Measurements from ENCODE around the gene VTI1A. TPM values are rescaled to one million over a fixed set of nuclear protein-coding genes. Genes with fewer than 3 reads are reported as not detected.
"Not testable (repeated sequence)": the region's sequence is repeated elsewhere in the genome, so short reads cannot be mapped to it uniquely, and the experiment has no call there.

Gene VTI1A
- 100 to 1,000 TPM in 1 of 6 donors, 10 to 100 TPM in 5; 29.5 to 247 (median 43.0) TPM for total RNA-seq

DNA sequence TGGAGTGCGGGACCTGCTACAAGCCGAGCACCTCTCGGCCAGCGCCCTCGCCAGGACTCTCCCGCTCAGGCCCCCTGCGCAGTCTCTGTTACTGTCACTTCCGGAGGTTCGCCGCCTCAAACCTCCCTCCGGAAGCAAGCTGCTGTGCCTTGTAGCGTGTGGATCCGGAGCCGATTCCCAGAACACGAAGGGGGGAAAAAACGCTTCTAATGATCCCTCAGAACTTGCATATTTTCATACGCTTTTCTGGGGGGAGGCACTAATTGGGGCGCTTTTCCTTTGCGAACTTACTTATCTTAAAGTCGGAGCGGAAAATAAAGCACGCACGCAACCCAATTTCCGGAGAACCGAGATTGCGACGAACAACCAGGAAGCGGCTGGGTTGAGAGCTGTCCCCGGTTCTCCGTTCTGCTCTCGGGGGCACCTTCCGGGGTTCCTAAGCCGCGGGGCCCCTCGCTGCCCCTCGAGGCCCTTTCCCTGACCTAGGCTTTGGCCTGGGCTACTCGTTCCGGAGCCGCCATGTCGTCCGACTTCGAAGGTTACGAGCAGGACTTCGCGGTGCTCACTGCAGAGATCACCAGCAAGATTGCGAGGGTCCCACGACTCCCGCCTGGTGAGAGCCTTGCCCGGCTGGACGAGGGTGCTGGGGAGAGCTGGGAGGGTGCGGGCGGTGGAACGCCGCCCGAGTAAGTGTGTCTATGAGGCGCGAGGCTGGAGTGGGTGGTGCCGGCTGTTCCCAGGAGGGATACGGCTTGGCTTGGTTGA is at the start of gene VTI1A, which contains the start of gene ZDHHC6:
Gene VTI1A (plus strand): TSS at position 361 of the 765 bp plus-strand sequence. CDS start 159 bp downstream, at position 520.
Gene ZDHHC6 (minus strand): TSS at position 60 of the 765 bp plus-strand sequence. CDS start 1,478 bp downstream, outside the sequence.
- H3K36me3 ChIP-seq, result peaks cover 0 to 30% (median 4%) of the 10 kb centered on the region in 4 donors
- DNase-seq, result peak; percentile 85 to 88
- no peaks in the 10 kb centered on the region for H3K27me3 ChIP-seq
- peaks cover 19 to 29% (median 24%) of the 10 kb centered on the region in 4 donors for H3K4me1 ChIP-seq
- no peaks in the 10 kb centered on the region for H3K9me3 ChIP-seq
- TF ChIP-seq POLR2AphosphoS5 (IDR thresholded peaks at IDR 0.05) (peak; percentile 69 to 77), EP300 (IDR thresholded peaks at IDR 0.05) (no peak), POLR2A (IDR thresholded peaks at IDR 0.05) (peak in 2 of 4 donors; percentile 73 to 79)
- TF ChIP-seq, protein P1, sequence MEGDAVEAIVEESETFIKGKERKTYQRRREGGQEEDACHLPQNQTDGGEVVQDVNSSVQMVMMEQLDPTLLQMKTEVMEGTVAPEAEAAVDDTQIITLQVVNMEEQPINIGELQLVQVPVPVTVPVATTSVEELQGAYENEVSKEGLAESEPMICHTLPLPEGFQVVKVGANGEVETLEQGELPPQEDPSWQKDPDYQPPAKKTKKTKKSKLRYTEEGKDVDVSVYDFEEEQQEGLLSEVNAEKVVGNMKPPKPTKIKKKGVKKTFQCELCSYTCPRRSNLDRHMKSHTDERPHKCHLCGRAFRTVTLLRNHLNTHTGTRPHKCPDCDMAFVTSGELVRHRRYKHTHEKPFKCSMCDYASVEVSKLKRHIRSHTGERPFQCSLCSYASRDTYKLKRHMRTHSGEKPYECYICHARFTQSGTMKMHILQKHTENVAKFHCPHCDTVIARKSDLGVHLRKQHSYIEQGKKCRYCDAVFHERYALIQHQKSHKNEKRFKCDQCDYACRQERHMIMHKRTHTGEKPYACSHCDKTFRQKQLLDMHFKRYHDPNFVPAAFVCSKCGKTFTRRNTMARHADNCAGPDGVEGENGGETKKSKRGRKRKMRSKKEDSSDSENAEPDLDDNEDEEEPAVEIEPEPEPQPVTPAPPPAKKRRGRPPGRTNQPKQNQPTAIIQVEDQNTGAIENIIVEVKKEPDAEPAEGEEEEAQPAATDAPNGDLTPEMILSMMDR (IDR thresholded peaks at IDR 0.05), result peak in 2 of 6 experiments; percentile 15 to 30
- H3K4me3 ChIP-seq, result peak within 1 kb of the TSS; percentile 50 to 92 (median 75)
- H3K27ac ChIP-seq, result peak within 1 kb of the TSS; percentile 91 to 96 (median 94)
- peak; percentile 97 to 99 for ATAC-seq (ENCODE audit: low FRiP score in 2 of 2)
- WGBS, 2 donors, result 0 to 1% methylated on average over 19 to 58 of the region's 59 CpGs

DNA sequence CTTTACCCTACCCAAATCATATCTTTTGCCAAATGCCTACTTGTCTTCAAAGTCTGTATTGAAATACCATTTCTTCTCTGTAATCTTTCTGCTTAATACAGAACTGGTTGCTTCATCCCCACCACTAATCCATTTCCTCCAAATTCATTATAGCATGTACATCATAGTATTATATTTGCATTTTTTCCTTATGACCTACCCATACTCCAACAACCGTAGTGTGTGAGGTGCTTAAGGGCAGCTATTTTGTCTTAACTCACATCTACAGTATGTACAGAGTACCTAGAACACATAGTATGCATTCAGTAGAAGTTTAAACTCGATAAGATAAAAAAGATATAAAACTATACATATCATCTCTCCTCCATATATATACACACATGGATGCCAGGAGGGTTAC is 49.4 kb upstream of the VTI1A start:
- Histone ChIP-seq H3K4me3 (no peak overlapping the region), H3K4me1 (peaks cover 4 to 30% (median 12%) of the 10 kb centered on the region in 4 donors), H3K36me3 (peaks cover 0 to 50% (median 7%) of the 10 kb centered on the region in 4 donors), H3K27me3 (no peaks in the 10 kb centered on the region), H3K9me3 (no peaks in the 10 kb centered on the region), H3K27ac (no peak overlapping the region)
- ATAC-seq (ENCODE audit: low FRiP score in 2 of 2), result no peak
- 95% methylated on average over 2 of the region's 2 CpGs for WGBS, 2 donors
- DNase-seq, result no peak
- TF ChIP-seq POLR2AphosphoS5 (IDR thresholded peaks at IDR 0.05) (no peak), POLR2A (IDR thresholded peaks at IDR 0.05) (no peak), EP300 (IDR thresholded peaks at IDR 0.05) (no peak)
- TF ChIP-seq, protein P1 (IDR thresholded peaks at IDR 0.05), result no peak

DNA sequence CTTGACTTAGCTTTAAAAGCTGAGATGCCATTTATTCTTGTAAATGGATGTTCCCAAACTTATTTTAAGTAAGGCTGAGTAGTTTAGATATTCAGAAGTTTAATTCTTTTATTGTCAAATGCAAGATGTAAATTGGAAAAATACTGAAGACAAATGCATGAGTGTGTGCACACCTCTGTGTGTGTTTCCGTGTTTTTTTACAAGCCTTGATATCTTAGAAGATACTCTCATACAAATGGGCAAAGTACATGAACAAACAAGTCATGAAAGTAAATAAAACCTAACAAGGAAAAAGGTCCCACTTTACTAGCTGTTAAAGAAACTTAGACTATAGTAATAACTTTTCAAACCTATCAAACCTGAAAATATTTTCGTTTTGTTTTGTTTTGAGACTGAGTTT is 44.1 kb upstream of the VTI1A start:
- H3K4me1 ChIP-seq, result no peaks in the 10 kb centered on the region
- TF ChIP-seq POLR2A (IDR thresholded peaks at IDR 0.05), result no peak
- no peak for TF ChIP-seq EP300 (IDR thresholded peaks at IDR 0.05)
- no peak for TF ChIP-seq POLR2AphosphoS5 (IDR thresholded peaks at IDR 0.05)
- TF ChIP-seq, protein P1 (IDR thresholded peaks at IDR 0.05), result no peak
- no peaks in the 10 kb centered on the region for H3K27me3 ChIP-seq
- H3K36me3 ChIP-seq, result peaks cover 0 to 67% (median 17%) of the 10 kb centered on the region in 4 donors
- 62 to 76% methylated on average over 2 of the region's 2 CpGs for WGBS, 2 donors
- ATAC-seq (ENCODE audit: low FRiP score in 2 of 2), result no peak
- no peak overlapping the region for H3K4me3 ChIP-seq
- H3K9me3 ChIP-seq, result no peaks in the 10 kb centered on the region
- no peak for DNase-seq
- H3K27ac ChIP-seq, result no peak overlapping the region

DNA sequence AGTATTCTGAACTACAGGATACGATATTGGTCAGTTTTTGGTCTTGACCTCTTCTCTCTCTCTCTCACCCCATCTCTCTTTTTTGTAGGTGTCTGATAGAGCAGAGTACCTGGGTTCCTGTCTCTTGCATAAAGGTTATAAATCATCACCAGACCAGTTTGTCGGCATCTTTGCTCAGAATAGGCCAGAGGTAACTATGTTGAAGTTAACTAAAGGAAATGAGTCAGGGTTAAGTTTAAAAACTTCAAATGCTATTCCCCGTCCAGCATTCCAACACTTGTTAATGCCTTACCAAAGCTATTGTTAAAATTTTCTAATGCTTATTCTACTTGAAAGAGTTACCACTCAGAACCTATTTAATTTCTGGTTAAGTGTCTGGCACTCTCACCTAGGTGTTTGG is 42.4 kb upstream of the VTI1A start:
- DNase-seq (no peak), ATAC-seq (ENCODE audit: low FRiP score in 2 of 2) (no peak)
- 69 to 70% methylated on average over 3 of the region's 3 CpGs for WGBS, 2 donors
- H3K27me3 ChIP-seq, result no peaks in the 10 kb centered on the region
- no peaks in the 10 kb centered on the region for H3K4me1 ChIP-seq
- H3K9me3 ChIP-seq, result no peaks in the 10 kb centered on the region
- TF ChIP-seq POLR2AphosphoS5 (IDR thresholded peaks at IDR 0.05) (no peak), POLR2A (IDR thresholded peaks at IDR 0.05) (no peak), EP300 (IDR thresholded peaks at IDR 0.05) (no peak)
- TF ChIP-seq, protein P1 (IDR thresholded peaks at IDR 0.05), result no peak
- no peak overlapping the region for H3K4me3 ChIP-seq
- H3K27ac ChIP-seq, result no peak overlapping the region
- peaks cover 0 to 68% (median 24%) of the 10 kb centered on the region in 4 donors for H3K36me3 ChIP-seq

DNA sequence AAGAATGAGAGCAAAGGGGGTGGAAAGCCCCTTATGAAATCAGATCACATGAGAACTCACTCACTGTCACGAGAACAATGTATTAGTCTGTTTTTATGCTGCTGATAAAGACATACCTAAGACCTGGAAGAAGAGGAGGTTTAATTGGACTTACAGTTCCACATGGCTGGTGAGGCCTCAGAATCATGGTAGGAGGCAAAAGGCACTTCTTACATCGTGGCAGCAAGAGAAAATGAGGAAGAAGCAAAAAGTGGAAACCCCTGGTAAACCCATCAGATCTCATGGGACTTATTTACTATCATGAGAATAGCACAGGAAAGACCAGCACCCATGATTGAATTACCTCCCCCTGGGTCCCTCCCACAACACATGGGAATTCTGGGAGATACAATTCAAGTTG is 40.2 kb upstream of the VTI1A start:
- not testable (repeated sequence) for H3K9me3 ChIP-seq; ATAC-seq (ENCODE audit: low FRiP score in 2 of 2); H3K4me3 ChIP-seq; H3K4me1 ChIP-seq; H3K27ac ChIP-seq; H3K27me3 ChIP-seq; DNase-seq
- WGBS, 2 donors, result 78 to 87% methylated on average over 2 of the region's 2 CpGs
- peaks cover 0 to 84% (median 39%) of the 10 kb centered on the region in 4 donors for H3K36me3 ChIP-seq

Measured in upper lobe of left lung (tissue), 6 donors.